ENCODE measurements around the gene SAMD4A. TPM values are rescaled to one million over a fixed set of nuclear protein-coding genes. Genes with fewer than 3 reads are reported as not detected.

Gene SAMD4A
- total RNA-seq, 1 donor from 2014 or later: 14.4 TPM

DNA sequence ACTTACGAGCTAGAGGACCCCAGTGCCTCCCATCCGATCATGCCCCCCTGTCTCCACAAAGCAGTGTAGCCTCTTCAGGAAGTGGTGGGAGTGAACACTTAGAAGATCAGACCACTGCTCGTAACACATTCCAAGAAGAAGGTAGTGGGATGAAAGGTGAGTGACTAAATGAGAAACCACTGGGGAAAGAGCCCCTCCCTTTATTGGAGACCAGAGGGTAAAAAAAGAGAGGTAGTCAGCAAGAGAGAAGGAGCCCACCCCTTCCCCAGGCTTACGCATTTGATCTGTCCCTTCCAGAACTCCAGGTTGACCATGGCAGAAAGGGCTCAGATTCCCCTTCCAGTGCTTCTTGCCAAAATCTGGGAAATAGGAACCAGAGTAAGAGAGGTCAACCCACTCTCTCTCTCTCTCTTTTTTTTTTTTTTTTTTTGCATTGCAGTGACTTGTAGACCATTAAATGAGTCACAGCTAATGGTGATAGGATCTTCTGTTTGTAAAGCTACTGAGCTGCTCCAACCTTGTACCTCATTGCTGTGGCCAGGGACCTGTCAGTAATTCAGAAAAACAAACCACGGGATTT is 170.3 kb downstream of the SAMD4A start:
- Mint-ChIP-seq H3K4me3 (no peak overlapping the region), H3K36me3 (no peaks in the 10 kb centered on the region), H3K9me3 (no peaks in the 10 kb centered on the region), H3K27ac (no peak overlapping the region), H3K27me3 (no peaks in the 10 kb centered on the region), H3K4me1 (ENCODE audit: unreplicated experiment) (no peaks in the 10 kb centered on the region)
- DNase-seq (ENCODE audit: extremely low spot score, unreplicated experiment): no peak
- TF ChIP-seq, protein P1, sequence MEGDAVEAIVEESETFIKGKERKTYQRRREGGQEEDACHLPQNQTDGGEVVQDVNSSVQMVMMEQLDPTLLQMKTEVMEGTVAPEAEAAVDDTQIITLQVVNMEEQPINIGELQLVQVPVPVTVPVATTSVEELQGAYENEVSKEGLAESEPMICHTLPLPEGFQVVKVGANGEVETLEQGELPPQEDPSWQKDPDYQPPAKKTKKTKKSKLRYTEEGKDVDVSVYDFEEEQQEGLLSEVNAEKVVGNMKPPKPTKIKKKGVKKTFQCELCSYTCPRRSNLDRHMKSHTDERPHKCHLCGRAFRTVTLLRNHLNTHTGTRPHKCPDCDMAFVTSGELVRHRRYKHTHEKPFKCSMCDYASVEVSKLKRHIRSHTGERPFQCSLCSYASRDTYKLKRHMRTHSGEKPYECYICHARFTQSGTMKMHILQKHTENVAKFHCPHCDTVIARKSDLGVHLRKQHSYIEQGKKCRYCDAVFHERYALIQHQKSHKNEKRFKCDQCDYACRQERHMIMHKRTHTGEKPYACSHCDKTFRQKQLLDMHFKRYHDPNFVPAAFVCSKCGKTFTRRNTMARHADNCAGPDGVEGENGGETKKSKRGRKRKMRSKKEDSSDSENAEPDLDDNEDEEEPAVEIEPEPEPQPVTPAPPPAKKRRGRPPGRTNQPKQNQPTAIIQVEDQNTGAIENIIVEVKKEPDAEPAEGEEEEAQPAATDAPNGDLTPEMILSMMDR (conservative IDR thresholded peaks at IDR 0.05): no peak

GRCh38 chr14:54738009-54738408 is 171.1 kb downstream of the SAMD4A start:
- no peaks in the 10 kb centered on the region for H3K27me3 Mint-ChIP-seq
- TF ChIP-seq, protein P1 (conservative IDR thresholded peaks at IDR 0.05): no peak
- H3K4me3 Mint-ChIP-seq: no peak overlapping the region
- no peaks in the 10 kb centered on the region for H3K36me3 Mint-ChIP-seq
- peak overlapping the region; percentile 2 for H3K27ac Mint-ChIP-seq
- no peaks in the 10 kb centered on the region for H3K4me1 Mint-ChIP-seq (ENCODE audit: unreplicated experiment)
- H3K9me3 Mint-ChIP-seq: no peaks in the 10 kb centered on the region
- no peak for DNase-seq (ENCODE audit: extremely low spot score, unreplicated experiment)

- Mint-ChIP-seq H3K9me3 (no peaks in the 10 kb centered on the region), H3K4me1 (ENCODE audit: unreplicated experiment) (no peaks in the 10 kb centered on the region), H3K27me3 (no peaks in the 10 kb centered on the region), H3K27ac (peak overlapping the region; percentile 94), H3K4me3 (peak overlapping the region; percentile 67), H3K36me3 (no peaks in the 10 kb centered on the region)
- TF ChIP-seq, protein P1 (conservative IDR thresholded peaks at IDR 0.05): no peak
- no peak for DNase-seq (ENCODE audit: extremely low spot score, unreplicated experiment)
Observed at GRCh38 chr14:54739514-54739913, 172.6 kb downstream of the SAMD4A start.

DNA sequence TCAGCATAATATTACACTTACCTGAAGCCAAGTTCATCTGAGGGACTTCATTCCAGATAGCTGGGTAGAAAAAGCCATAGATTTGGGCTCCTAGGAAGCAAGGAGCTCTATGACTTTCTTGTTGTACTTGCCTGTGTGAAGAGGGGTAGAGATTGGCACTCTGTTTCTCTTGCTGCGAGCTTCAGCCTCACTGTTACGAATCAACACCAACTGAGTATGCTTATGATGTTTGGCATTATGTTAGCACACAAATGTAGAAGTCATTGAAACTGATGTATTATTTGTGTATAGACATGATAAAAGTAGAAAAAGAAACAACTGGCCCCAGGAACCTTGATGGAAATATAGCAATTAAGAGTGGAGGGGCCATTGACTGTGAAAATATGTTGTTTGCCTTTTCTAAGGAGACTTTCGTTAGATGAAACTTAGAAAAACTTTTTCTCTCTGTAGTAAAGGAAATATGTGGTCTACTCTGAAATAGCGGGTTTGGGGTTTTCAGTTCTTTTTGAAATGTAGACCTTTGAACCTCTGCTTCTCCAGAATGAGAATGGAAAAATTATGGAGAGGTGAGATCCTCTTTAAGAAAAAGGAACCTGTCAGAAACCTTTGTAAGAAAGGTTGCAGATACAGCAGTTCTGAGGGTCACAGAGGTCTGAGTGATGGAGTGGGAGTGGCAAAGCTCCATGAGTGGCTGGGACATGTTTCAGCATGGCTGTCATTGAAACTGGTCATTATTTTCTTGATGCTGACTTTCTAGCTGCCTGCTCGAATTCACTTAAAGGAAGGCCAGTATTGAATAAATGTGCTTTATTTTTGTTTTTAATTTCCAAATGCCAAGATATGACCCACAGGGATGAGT is 175.8 kb downstream of the SAMD4A start:
- no peak for DNase-seq (ENCODE audit: extremely low spot score, unreplicated experiment)
- Mint-ChIP-seq H3K27ac (no peak overlapping the region), H3K36me3 (no peaks in the 10 kb centered on the region), H3K9me3 (no peaks in the 10 kb centered on the region), H3K4me1 (ENCODE audit: unreplicated experiment) (no peaks in the 10 kb centered on the region), H3K27me3 (no peaks in the 10 kb centered on the region), H3K4me3 (no peak overlapping the region)
- TF ChIP-seq, protein P1 (conservative IDR thresholded peaks at IDR 0.05): no peak

DNA sequence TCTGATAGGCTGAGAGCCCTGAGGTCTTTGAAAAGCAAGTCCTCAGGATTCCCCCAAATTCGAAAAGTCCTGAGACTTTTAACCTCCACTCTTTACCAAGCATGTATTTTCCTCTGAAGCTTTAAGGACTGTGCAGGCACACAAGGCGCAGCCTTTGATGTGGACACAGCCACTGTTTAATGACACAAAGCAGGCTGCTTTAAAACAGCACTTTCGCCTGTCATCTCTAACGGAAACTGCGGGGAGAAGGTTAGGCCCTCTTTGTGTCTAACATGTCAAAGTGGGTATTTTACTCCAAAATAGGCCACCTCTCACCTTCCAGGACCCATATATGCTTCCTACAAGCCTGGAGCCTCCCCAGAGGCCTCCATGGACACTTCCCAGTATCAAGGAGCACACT is 176.5 kb downstream of the SAMD4A start:
- no peaks in the 10 kb centered on the region for H3K36me3 Mint-ChIP-seq
- no peaks in the 10 kb centered on the region for H3K4me1 Mint-ChIP-seq (ENCODE audit: unreplicated experiment)
- H3K4me3 Mint-ChIP-seq: no peak overlapping the region
- peak; percentile 13 for DNase-seq (ENCODE audit: extremely low spot score, unreplicated experiment)
- H3K9me3 Mint-ChIP-seq: no peaks in the 10 kb centered on the region
- H3K27me3 Mint-ChIP-seq: no peaks in the 10 kb centered on the region
- TF ChIP-seq, protein P1 (conservative IDR thresholded peaks at IDR 0.05): no peak
- H3K27ac Mint-ChIP-seq: no peak overlapping the region
